SK-N-SH treated with all-trans-retinoic acid at 6 μM for 48 hours (cell line): Measurements from ENCODE around the gene ATP5MG.

ENCODE experiments used
- ATAC-seq: fragments of 200-7000 bp; cut with Tn5 transposase; 3 replicates; pipeline ENCODE4 v1.9.1; 2020; ENCODE audit warnings: mild to moderate bottlenecking, moderate library complexity
- BACH2 ChIP-seq: fragments of 250-450 bp; sonication (Bioruptor Pico); IDR thresholded peaks from 2 replicates; pipeline ENCODE4 v1.9.0; 2021; ENCODE audit warnings: mild to moderate bottlenecking, borderline replicate concordance
- CREB5 ChIP-seq: fragments of 250-450 bp; sonication (Bioruptor Pico); IDR thresholded peaks from 2 replicates; pipeline ENCODE4 v1.5.1; 2020; ENCODE audit warnings: low read depth, mild to moderate bottlenecking, moderate library complexity
- CSDC2 ChIP-seq: fragments of 250-450 bp; sonication (Bioruptor Pico); IDR thresholded peaks from 2 replicates; pipeline ENCODE4 v1.5.0; 2020; ENCODE audit warnings: mild to moderate bottlenecking, moderate library complexity
- CSRNP3 ChIP-seq: fragments of 250-450 bp; sonication (Bioruptor Pico); IDR thresholded peaks from 2 replicates; pipeline ENCODE4 v1.5.1; 2021; ENCODE audit warnings: mild to moderate bottlenecking, moderate library complexity
- ESRRG ChIP-seq: fragments of 250-450 bp; sonication (Bioruptor Pico); IDR thresholded peaks from 2 replicates; pipeline ENCODE4 v1.6.1; 2021; ENCODE audit warnings: mild to moderate bottlenecking
- GLIS3 ChIP-seq: fragments of 250-450 bp; sonication (Bioruptor Pico); IDR thresholded peaks from 2 replicates; pipeline ENCODE4 v1.5.0; 2020; ENCODE audit warnings: mild to moderate bottlenecking, moderate library complexity
- ISL1 ChIP-seq: fragments of 250-450 bp; sonication (Bioruptor Pico); IDR thresholded peaks from 2 replicates; pipeline ENCODE4 v2.1.2; 2022; ENCODE audit warnings: mild to moderate bottlenecking, moderate library complexity
- OSR1 ChIP-seq: fragments of 250-450 bp; sonication (Bioruptor Pico); IDR thresholded peaks from 2 replicates; pipeline ENCODE4 v1.8.0; 2022; ENCODE audit warnings: moderate library complexity, mild to moderate bottlenecking, inconsistent platforms
- PATZ1 ChIP-seq: fragments of 250-450 bp; sonication (Bioruptor Pico); IDR thresholded peaks from 2 replicates; pipeline ENCODE4 v1.8.0; 2020; ENCODE audit warnings: mild to moderate bottlenecking, moderate library complexity, borderline replicate concordance
- POU6F1 ChIP-seq: fragments of 250-450 bp; sonication (Bioruptor Pico); IDR thresholded peaks from 2 replicates; pipeline ENCODE4 v1.8.0; 2021; ENCODE audit warnings: low read depth, mild to moderate bottlenecking, moderate library complexity, borderline replicate concordance
- PPARA ChIP-seq: fragments of 250-450 bp; sonication (Bioruptor Pico); IDR thresholded peaks from 2 replicates; pipeline ENCODE4 v1.5.0; 2020; ENCODE audit warnings: mild to moderate bottlenecking, borderline replicate concordance
- RARB ChIP-seq: fragments of 250-450 bp; sonication (Bioruptor Pico); IDR thresholded peaks from 2 replicates; pipeline ENCODE4 v1.8.0; 2021; ENCODE audit warnings: mild to moderate bottlenecking, moderate library complexity
- TCF4 ChIP-seq: fragments of 250-450 bp; sonication (Bioruptor Pico); IDR thresholded peaks from 2 replicates; pipeline ENCODE4 v1.8.0; 2021; ENCODE audit warnings: mild to moderate bottlenecking, moderate library complexity, borderline replicate concordance
- TOX ChIP-seq: fragments of 250-450 bp; sonication (Bioruptor Pico); IDR thresholded peaks from 2 replicates; pipeline ENCODE4 v1.8.0; 2021; ENCODE audit warnings: mild to moderate bottlenecking, moderate library complexity, borderline replicate concordance
- TSHZ2 ChIP-seq: fragments of 250-450 bp; sonication (Bioruptor Pico); IDR thresholded peaks from 2 replicates; pipeline ENCODE4 v1.5.0; 2020; ENCODE audit warnings: mild to moderate bottlenecking, moderate library complexity
- ZC3H10 ChIP-seq: fragments of 250-450 bp; sonication (Bioruptor Pico); IDR thresholded peaks from 2 replicates; pipeline ENCODE4 v1.5.1; 2021; ENCODE audit warnings: mild to moderate bottlenecking, moderate library complexity
- ZFP3 ChIP-seq: fragments of 250-450 bp; sonication (Bioruptor Pico); IDR thresholded peaks from 2 replicates; pipeline ENCODE4 v1.5.0; 2020; ENCODE audit warnings: mild to moderate bottlenecking, moderate library complexity
- ZFP30 ChIP-seq: fragments of 450-650 bp; formaldehyde crosslinking; IDR thresholded peaks from 2 replicates; pipeline ENCODE4 v1.5.0; 2022; ENCODE audit warnings: mild to moderate bottlenecking, moderate library complexity
- ZNF565 ChIP-seq: fragments of 450-650 bp; formaldehyde crosslinking; conservative IDR thresholded peaks from 2 replicates; pipeline ENCODE4 v1.5.0; 2020; ENCODE audit warnings: low read depth, mild to moderate bottlenecking, moderate library complexity
- ZNF70 ChIP-seq: fragments of 450-650 bp; formaldehyde crosslinking; IDR thresholded peaks from 2 replicates; pipeline ENCODE4 v1.5.0; 2020; ENCODE audit warnings: mild to moderate bottlenecking, moderate library complexity
- ZNF8 ChIP-seq: fragments of 450-650 bp; formaldehyde crosslinking; IDR thresholded peaks from 2 replicates; pipeline ENCODE4 v1.5.0; 2020; ENCODE audit warnings: mild to moderate bottlenecking, moderate library complexity

Gene ATP5MG

GRCh38 chr11:118383657-118384056, 17.7 kb upstream of the ATP5MG start (continued):
- TF ChIP-seq OSR1 (CRISPR knock-in tag) (no peak), ISL1 (CRISPR knock-in tag) (no peak), CREB5 (CRISPR knock-in tag) (no peak), ZFP3 (no peak)

GRCh38 chr11:118396097-118396501, 5.3 kb upstream of the ATP5MG start:
- no peak for ATAC-seq
- no peak for TF ChIP-seq PPARA

GRCh38 chr11:118397448-118397847, 4.0 kb upstream of the ATP5MG start:
- no peak for ATAC-seq
- TF ChIP-seq BACH2 (no peak), ZC3H10 (CRISPR knock-in tag) (no peak), TCF4 (CRISPR knock-in tag) (no peak), ZFP30 (CRISPR knock-in tag) (no peak), CSDC2 (no peak), POU6F1 (no peak), ZNF70 (CRISPR knock-in tag) (no peak), PATZ1 (CRISPR knock-in tag) (no peak), TOX (CRISPR knock-in tag) (no peak), CSRNP3 (CRISPR knock-in tag) (no peak), ESRRG (CRISPR knock-in tag) (no peak), PPARA (no peak), RARB (CRISPR knock-in tag) (no peak), ZFP3 (no peak)

GRCh38 chr11:118398791-118399559, 2.4 kb upstream of the ATP5MG start:
- TF ChIP-seq POU6F1 = no peak
- TF ChIP-seq OSR1 (CRISPR knock-in tag) = no peak
- TF ChIP-seq PPARA = no peak
- no peak for TF ChIP-seq BACH2
- no peak for TF ChIP-seq CSDC2
- no peak for TF ChIP-seq TSHZ2 (CRISPR knock-in tag)
- TF ChIP-seq ESRRG (CRISPR knock-in tag) = no peak
- no peak for TF ChIP-seq GLIS3 (CRISPR knock-in tag)
- no peak for TF ChIP-seq CSRNP3 (CRISPR knock-in tag)
- TF ChIP-seq ISL1 (CRISPR knock-in tag) = no peak
- TF ChIP-seq ZFP30 (CRISPR knock-in tag) = no peak
- no peak for TF ChIP-seq ZNF8 (CRISPR knock-in tag)
- no peak for TF ChIP-seq ZNF565 (CRISPR knock-in tag)
- no peak for TF ChIP-seq ZFP3
- no peak for ATAC-seq
